Prostate gland (tissue), 2 donors: ENCODE measurements around the gene ODAD2.

Experiments
- CTCF ChIP-seq, 4 experiments: fragments of 200-600 bp in 2 of 4; fragments of 450-650 bp in 2 of 4; sonication (generic) in 2 of 4; IDR thresholded peaks; 1 replicate in 3 of 4; 2 replicates in 1 of 4; pipeline ENCODE4 v1.5.1; 2016 to 2019; ENCODE audit warnings: antibody characterized with exemption in 4 of 4, mild to moderate bottlenecking in 2 of 4, moderate library complexity in 2 of 4
- POLR2A ChIP-seq: fragments of 450-650 bp; IDR thresholded peaks from one replicate; pipeline ENCODE4 v1.6.1; 2016; ENCODE audit warnings: antibody characterized with exemption, mild to moderate bottlenecking

- TF ChIP-seq CTCF (IDR thresholded peaks at IDR 0.05) (no peak), POLR2A (no peak)
Measured at GRCh38 chr10:27815261-27815660, 183.6 kb downstream of the ODAD2 start.
